Forelimb muscle (tissue), 1 donor: ENCODE results near the gene MYD88. TPM values are rescaled to one million over a fixed set of nuclear protein-coding genes. Genes with fewer than 3 reads are reported as not detected.
"Not testable (repeated sequence)": the region's sequence is repeated elsewhere in the genome, so short reads cannot be mapped to it uniquely, and the experiment has no call there.

ENCODE experiments used
- DNase-seq: peaks from one replicate; pipeline ENCODE4 v3.0.0-alpha.2; 2013; ENCODE audit warnings: low read depth
- polyA plus RNA-seq: library from polyadenylated mRNA; unstranded; fragments of 120-200 nt; gene quantifications from one replicate; pipeline ENCODE4 v1.2.1, GENCODE V29; 2013; ENCODE audit not compliant: insufficient read length

MYD88 gene
- polyA plus RNA-seq, 1 donor, result 17.3 TPM

DNA sequence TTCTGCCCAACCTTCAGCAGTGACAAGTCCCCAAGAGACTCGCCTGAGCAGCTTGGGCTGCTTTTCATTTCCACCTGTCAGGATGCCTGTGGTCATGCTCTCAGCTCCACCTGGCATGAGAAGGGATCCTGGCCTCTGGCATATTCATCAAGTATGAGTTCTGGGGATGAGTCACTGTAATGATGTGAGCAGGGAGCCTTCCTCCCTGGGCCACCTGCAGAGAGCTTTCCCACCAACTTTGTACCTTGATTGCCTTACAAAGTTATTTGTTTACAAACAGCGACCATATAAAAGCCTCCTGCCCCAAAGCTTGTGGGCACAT is 3.5 kb downstream of the MYD88 start:
- DNase-seq, result no peak

DNA sequence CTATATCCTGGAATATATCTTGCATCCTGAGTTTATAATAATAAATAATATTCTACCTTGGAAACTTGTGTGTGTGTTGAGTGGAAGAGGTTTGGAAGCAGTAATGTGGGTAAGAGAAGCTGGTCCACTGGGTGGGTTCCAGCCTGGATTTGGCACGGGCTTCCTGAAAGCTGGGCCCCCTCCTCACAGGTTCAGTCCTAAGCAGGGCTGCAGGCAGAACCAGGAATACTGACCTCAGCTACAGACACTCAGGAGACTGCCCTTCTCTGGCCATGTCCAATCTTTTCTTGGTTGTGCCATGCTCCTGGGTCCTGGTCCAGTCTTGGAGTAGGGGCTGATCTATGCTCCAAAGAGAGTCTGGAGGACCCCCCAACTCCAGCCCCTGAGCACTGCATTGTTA is 4.5 kb downstream of the MYD88 start:
- no peak for DNase-seq

DNA sequence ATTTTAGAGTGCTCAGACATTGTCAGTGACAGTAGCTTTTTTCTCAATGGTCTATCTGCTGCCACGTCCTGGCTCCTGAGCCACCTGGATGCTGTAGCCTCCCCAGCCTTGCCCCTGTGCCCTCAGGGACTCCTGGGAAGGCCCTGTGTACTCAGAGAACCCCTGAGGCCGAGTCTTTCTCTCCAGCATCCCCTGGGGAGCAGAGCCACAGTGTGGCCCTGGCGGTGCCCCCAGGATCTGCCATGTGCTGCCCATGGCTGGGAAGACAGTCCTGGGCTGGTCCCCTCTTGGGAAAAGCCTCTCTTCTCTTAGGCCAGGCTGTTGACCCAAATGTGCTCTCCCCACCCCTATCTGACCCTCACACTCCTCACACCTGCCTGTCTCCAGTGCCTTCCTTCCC is 5.0 kb downstream of the MYD88 start:
- DNase-seq, result no peak

DNA sequence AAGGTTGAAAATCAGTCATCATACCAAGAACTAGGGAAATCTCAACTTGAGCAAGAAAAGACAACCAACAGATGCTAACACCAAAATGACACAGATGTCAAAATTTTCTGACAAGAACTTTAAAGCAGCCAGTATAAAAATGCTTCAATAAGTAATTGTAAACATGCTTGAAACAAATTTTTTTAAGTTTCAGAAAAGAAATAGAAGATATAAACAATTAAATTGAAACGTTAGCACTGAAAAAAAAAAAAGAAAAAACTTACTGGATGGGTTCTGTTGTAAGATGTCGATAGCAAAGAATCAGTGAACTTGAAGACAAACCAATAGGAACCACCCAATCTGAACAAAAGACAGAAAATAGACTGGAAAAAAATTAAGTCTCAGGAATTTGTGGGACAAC is 8.0 kb downstream of the MYD88 start:
- DNase-seq, result no peak

DNA sequence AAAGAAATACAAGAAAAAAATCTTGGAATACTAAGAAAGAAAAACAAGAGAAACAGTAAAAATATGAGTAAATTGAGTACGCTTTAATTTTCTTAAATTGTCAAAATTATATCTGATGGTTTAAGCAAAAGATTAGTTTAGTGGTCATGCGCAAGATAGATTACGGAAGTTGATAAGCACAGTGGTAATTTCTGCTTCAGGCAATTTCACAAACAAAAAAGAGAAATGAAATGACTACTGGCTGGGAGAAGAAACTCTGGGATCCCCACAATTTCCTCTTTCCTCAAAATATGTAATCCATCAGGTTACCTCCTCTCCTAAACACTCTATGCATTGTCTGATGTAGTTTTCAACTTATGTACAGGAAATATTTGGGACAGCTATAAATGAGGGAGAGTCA is 9.0 kb downstream of the MYD88 start:
- DNase-seq, result no peak

DNA sequence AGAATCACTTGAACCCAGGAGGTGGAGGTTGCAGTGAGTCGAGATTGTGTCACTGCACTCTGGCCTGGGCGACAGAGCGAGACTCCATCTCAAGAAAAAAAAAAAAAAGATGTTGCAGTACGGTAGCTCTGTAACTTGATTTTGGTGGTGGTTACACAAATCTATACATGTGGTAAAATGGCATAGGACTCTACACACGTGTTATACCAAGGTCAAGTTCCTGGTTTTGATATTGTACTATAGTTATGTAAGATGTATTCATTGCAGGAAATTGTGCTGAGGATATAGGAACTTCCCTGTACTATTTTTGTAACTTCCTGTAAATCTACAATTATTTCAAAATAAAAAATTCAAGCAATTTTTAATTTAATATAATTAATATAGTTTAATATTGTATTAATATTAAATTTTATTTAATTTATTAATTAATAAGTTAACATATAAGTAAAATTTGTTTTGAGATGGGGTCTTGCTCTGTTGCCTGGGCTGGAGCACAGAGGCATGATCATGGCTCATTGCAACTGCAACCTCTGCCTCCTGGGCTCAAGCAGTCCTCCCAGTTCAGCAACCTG is 9.9 kb downstream of the MYD88 start:
- DNase-seq, result no peak

DNA sequence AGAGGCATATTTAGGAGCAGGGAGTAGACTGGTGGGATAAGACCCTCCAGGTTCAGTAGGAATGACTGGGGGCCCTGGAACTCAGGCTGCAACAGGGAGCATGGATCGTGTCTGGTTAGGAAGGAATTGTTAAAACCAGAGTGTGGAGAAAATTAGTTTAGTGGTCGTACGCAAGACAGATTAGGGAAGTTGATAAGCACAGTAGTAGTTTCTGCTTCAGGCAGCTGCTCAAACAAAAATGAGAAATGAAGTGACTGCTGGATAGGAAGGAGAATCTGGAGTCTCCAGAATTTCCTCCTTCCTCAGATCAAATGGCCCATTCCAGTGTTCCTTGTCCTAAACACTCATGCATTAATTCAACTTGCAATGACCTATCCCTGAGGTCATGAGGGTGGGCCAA is 11.2 kb downstream of the MYD88 start:
- no peak for DNase-seq

DNA sequence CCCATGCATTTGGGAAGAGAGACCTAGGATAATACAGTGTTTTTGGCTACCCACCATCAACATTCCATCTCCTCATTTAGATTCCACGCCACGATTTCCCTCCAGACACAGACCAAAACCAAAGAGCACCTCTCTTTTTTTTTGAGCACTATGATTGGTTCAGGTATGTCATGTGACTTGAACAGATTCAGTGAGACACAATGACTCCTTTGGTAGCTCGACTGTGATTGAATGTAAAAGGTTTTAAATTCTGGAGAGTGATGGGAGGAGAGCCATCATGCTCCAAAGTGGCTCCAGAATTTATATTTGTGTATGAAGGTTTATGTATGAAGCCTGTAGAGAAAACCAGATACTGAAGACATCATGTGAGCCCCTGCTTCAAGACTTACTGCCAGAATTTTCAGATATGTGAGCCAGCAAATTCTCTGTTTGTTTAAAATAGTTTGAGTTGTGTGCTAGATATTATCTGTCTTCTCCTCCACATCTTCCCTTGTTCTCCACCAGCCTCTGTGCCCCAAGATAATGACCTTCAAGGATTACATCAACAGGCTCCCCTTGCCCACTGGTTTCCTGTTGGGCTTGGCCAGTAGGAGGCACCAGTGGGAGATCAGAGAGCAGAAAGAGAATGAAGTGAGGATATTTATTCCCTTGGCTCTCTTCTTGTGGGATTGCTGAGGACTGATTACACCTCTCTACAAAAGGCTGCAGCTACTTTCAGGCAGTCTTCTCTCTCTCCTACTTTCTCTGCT is 12.5 kb downstream of the MYD88 start:
- DNase-seq, result no peak

DNA sequence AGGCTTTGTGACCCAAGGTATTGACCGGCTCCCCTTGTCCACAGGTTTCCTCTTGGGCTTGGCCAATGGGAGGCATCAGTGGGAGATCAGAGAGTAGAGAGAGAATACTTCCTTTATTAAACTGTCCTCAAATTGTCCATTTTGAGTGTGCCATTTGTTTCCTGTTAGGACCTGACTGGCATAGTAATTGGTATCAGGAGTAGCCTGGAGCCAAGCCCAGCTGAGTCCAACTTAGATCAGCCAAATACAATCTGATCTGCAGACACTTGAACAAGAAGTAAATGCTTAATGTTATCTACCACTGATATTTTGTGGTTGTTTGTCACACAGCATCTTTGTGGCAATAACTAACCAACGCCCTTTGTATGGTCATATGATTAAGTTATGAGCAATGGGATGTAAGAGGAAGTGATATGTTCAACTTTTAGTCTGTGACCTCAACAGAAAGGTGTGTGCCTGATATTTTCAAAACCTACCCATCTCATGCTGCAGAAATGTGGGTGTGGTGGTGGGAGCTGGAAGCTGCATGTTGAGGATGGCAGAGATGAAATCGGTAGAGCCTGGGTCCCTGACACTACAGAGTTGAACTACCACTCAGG is 13.3 kb downstream of the MYD88 start:
- DNase-seq, result no peak

DNA sequence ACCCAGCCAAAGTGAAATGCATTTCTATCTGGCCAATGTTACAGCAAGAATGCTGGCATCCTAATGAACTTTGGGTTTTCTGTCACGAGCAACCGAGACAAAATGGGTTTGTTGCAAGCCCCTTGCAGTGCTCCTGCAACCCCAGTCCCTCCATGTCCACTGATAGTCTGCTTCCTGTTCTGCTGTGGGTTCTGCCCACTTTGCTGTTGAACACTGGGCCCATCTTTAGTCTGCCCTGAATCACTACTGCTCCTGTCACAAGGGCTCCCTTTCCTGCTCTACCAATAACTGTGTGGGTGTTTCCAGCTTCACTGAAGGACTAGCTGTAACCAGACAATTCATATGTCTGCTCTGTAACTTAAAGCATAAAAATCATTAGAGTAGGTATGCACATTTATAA is 14.1 kb downstream of the MYD88 start:
- no peak for DNase-seq

DNA sequence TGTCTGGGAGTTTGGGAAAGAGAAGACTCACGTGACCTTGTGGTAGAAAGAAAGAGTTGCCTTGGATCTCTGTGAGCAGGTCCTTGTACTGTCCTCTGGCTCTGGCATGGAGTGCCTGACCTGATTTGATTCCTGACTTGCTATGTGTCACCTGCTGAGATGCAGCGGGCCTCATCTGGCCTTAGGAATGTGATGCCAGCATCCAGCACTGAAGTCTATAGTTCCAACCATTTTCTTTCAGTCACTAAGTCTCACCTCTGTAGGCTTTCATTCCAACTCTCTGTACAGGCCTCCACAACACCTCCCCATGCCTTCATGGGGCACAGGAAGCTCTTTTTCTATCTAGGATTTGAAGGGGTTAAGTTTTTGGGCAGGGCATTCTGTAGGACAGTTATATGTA is 14.8 kb downstream of the MYD88 start:
- no peak for DNase-seq

DNA sequence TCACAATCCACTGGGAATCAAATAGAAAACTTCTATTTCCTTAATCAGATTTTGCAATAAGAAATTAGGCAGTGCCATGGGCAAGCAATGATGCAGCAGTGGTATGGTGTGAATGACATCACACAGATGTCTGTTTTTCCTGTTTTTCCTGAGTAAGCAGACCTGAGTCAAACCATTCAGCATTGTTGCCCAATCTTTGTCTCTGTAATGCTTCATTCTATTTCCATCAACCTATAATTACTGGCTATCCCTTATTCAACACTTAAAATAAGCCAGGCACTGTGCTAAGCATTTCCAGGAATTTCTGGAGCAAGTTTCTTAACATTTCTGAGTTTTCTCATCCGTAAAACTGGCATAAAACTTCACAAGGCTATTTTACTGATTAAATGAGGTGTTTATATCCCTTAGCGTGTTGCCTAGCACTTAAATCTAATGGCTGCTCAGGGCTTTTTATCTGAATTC is 15.6 kb downstream of the MYD88 start:
- no peak for DNase-seq

DNA sequence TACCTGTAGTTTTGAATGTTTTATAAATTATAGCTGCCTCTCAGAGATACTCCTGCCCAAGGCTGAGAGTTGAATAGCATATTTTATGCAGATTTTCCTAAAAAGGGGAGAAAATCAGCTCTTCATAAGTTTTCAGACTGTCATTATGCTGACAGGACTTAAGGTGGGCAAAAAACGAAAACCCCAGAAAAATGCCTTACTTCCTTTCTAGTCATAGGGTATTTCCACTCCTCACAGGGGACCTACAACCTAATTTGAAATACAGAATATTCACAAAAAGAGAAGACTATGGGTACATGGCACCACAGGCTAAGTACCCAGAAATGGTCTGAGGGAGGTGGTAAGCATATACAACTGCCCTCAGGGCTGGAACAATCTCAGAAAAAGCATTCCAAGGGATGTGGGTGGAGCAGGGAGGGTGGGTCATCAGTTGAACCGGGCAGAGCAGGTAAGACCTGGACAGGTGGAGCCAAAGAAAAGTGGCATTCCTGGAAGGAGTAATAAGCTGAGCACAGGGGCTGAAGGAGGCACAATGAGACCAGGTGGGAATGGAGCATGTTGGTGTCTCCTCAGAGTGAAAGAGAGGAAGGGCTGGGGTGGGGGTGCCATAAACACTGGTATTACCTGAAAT is 16.3 kb downstream of the MYD88 start:
- no peak for DNase-seq

DNA sequence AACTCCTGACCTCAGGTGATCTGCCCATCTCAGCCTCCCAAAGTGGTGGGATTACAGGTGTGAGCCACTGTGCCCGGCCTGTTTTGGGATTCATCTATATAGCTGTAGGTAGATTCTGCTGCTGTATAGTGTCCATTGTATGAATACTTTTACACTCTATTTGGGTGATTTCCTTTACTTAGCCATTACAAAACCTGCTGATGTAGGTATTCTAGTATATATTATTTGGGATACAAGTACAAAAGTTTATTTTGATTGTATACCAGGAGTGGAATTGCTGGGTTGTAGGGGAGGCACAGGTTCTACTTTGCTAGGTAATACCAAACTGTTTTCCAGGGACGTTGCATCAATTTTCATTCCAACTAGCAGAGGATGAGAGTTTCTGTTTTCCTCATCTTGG is 17.4 kb downstream of the MYD88 start:
- no peak for DNase-seq

DNA sequence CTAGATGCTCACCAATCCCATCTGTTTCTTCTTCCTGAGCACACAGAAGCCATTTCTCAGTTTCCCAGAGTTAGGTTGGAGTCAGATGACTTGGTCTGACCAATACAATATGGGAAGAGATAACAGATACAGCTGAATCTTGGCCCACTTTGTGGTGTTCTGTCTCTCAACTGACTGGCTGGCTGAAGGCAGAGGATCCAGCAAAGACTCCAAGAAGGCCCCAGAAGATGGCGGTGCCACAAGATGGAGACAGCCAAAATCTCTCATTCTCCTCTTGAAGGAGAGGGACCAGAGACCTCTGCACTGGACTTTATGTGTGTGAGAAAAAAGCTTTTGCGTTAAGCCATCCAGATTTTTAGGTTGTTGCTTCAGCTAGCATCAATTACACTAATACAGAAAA is 18.7 kb downstream of the MYD88 start:
- no peak for DNase-seq

DNA sequence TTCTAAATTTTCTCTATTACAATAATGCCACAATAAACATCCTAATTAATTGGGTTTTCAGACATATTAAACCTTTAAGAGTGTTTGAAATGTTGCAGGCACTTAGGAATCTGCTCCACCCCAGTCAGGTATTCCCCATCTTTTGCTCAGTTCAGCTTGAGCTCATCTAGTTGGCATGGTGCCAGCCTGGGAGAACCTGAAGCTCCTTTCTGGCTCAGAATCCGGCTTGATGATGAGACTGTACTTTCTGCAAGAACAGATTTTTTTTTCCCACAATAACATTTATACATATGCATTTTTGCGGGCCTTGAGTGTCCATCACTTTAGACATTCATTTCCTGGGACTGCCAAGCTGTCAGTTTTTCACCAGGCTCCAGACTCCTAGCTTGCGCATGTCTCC is 19.1 kb downstream of the MYD88 start:
- no peak for DNase-seq

DNA sequence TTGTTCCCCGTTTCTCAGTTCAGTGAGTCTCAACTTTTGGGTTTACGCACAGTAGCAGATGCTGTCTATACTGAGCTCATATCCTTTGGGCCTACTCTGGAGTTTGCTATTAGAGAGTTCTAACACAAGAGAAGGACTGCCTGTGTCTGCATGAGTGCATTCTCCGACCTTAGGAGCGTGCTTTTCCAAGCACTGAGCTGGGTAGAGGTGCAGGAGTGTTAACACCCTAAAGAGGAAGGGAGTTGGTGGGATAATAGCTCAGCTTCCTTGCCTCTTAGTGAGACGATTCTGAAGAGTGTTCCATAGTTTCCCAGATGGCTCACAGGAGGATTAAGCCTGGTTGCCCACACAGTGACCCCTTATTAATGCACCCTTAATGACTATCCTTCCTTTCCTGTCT is 20.0 kb downstream of the MYD88 start:
- no peak for DNase-seq

DNA sequence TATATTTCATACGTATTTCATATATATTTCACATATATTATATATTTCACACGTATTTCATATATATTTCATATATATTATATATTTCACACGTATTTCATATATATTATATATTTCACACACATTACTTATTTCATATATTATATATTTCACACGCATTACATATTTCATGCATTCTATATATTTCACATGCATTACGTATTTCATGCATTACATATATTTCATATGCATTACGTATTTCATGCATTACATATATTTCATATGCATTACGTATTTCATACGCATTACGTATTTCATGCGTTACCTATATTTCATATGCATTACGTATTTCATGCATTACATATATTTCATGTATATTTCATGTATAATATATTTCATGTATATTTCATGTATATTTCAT is 22.2 kb downstream of the MYD88 start:
- DNase-seq, result not testable (repeated sequence)

DNA sequence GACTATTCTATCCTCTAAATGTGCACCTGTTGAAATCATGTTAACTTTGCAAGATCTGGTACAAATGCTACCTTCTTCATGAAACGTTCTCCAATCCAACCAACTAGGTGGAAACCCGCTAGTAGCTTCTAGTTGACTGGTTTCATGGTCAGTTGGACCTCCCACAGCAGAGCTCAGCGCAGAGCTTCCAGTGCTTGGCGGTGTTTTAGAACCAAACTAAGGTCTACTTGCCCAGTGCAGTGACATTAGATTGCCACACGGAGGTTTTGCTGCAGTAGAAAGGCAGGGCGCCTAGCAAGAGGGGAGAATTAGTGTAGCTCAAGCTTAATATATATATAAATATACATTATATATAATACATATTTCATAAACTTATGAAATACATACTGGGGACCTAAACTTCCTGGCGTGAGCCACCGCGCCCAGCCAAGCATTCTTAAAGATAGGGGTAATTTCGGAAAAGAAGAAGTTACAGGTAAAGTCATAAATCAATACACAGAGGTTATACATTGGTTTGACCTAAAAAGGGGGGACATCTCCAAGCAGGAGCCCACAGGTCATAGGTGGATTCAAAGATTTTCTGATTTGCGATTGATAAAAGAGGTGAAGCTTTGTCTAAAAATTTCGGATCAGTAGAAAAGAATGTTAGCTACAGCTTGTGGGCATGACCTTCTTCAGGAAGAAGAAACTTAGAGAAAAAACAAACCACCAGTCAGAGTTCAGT is 24.8 kb downstream of the MYD88 start:
- DNase-seq, result no peak

DNA sequence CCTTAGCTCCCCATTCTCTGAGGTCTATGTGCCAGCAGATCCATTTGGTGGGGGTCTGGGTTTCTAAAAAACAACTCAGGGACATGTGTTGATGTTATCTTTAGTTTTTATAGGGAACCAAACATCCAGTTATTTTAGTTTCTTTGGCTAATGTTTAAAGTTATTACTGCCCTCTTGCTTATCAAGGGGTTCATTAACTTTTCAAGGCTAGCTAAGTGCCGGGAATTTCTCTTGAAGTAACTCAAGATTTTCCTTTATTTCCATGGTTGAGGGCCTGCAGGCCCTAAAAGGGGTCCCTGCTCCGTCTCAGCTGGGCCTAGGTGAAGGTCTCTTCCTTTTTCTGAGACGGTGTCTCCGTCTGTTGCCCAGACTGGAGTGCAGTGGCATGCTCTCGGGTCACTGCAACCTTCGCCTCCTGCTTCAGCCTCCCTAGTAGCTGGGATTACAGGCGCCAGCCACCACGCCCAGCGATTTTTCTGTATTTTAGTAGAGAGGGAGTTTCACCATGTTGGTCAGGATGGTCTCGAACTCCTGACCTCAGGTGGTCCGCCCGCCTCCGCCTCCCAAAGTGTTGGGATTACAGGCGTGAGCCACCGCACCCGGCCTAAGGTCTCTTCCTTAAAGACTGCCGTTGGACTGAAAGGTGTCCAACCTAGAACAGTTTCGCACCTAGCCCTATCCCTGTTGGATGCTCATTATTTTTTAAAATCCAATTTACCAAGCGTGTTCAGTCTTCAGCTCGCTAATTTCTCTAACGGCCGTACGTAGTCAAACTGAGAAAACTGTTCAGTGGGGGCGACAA is 25.6 kb downstream of the MYD88 start:
- no peak for DNase-seq

DNA sequence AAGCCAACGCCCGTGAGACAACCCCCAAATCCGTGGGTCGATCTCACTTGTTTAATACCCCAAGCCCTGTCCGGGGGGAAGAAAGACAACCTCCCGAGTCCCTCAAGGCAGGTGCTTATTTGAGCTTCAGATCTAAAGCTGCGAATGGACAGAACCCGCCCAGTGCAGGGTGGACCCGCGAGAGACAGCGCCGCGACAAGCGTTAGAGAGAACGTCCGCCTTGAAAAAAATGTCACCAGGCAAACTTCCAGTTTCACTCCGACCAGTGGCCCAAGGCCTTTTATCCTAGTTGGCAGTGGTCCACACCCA is 26.1 kb downstream of the MYD88 start:
- no peak for DNase-seq
